Common myeloid progenitor, CD34-positive (primary cell): ENCODE data around the gene SEPTIN3.

Experiments
- CTCF ChIA-PET: fragments of 350-600 bp; sonication (Branson Sonifier 250); formaldehyde crosslinking; loops from one replicate; lab custom pipeline; 2021; ENCODE audit warnings: antibody characterized with exemption; lab: Charles Lee
- POLR2A ChIA-PET: fragments of 350-600 bp; sonication (Branson Sonifier 250); formaldehyde crosslinking; loops from one replicate; lab custom pipeline; 2021; ENCODE audit warnings: antibody characterized with exemption; lab: Charles Lee
- DNase-seq, 3 donors: peaks; one replicate each; pipeline versions ENCODE4 v3.0.0 to v3.0.0-alpha.2; 2013
- H3K27ac ChIP-seq, 2 experiments: 1 replicate in 1 of 2; 2 replicates in 1 of 2; pipeline ENCODE4 v1.7.0; 2013; ENCODE audit warnings: inconsistent platforms in 2 of 2, low read length in 2 of 2, mild to moderate bottlenecking in 2 of 2, low read depth in 1 of 2, moderate library complexity in 1 of 2; ENCODE audit not compliant: severe bottlenecking in 2 of 2, insufficient read depth in 1 of 2, poor library complexity in 1 of 2
- H3K27me3 ChIP-seq, 5 experiments: replicated peaks in 2 of 5; 1 replicate in 3 of 5; 2 replicates in 2 of 5; pipeline versions ENCODE4 v1.6.1 to v1.7.0; 2013; ENCODE audit warnings: low read length in 4 of 5, mild to moderate bottlenecking in 2 of 5, moderate library complexity in 2 of 5, inconsistent platforms in 1 of 5; ENCODE audit not compliant: insufficient read depth in 5 of 5, control insufficient read depth in 4 of 5
- H3K36me3 ChIP-seq, 4 experiments: 1 replicate in 2 of 4; 2 replicates in 2 of 4; pipeline versions ENCODE4 v1.6.1 to v1.7.0; 2013; ENCODE audit warnings: low read length in 3 of 4, control low read depth in 1 of 4, mild to moderate bottlenecking in 1 of 4; ENCODE audit not compliant: control insufficient read depth in 4 of 4, insufficient read depth in 4 of 4
- H3K4me1 ChIP-seq, 4 experiments: 1 replicate in 3 of 4; 2 replicates in 1 of 4; pipeline versions ENCODE4 v1.6.1 to v1.7.1; 2013; ENCODE audit warnings: low read length in 3 of 4, mild to moderate bottlenecking in 3 of 4, control low read depth in 1 of 4, inconsistent platforms in 1 of 4, moderate library complexity in 1 of 4; ENCODE audit not compliant: control insufficient read depth in 4 of 4, insufficient read depth in 4 of 4; ENCODE audit errors: control extremely low read depth in 1 of 4
- H3K4me3 ChIP-seq, 7 experiments: 1 replicate in 4 of 7; 2 replicates in 3 of 7; pipeline versions ENCODE4 v1.5.1 to v1.7.0; 2013; ENCODE audit warnings: mild to moderate bottlenecking in 7 of 7, low read length in 6 of 7, moderate library complexity in 6 of 7, inconsistent platforms in 2 of 7, low read depth in 2 of 7, control low read depth in 1 of 7; ENCODE audit not compliant: insufficient read depth in 4 of 7, control insufficient read depth in 1 of 7; ENCODE audit errors: extremely low read depth in 1 of 7
- H3K9me3 ChIP-seq, 5 experiments: 1 replicate in 4 of 5; 2 replicates in 1 of 5; pipeline versions ENCODE4 v1.6.1 to v1.7.1; 2013; ENCODE audit warnings: low read length in 4 of 5, mild to moderate bottlenecking in 2 of 5, inconsistent platforms in 1 of 5, low read depth in 1 of 5, moderate library complexity in 1 of 5; ENCODE audit not compliant: control insufficient read depth in 4 of 5, insufficient read depth in 2 of 5; ENCODE audit errors: control extremely low read depth in 1 of 5
- WGBS: methylation state at CpG from one replicate; pipeline ENCODE4 v1.1.5; 2013; ENCODE audit not compliant: insufficient coverage; 5-methylcytosine and 5-hydroxymethylcytosine counted together

SEPTIN3 gene

DNA sequence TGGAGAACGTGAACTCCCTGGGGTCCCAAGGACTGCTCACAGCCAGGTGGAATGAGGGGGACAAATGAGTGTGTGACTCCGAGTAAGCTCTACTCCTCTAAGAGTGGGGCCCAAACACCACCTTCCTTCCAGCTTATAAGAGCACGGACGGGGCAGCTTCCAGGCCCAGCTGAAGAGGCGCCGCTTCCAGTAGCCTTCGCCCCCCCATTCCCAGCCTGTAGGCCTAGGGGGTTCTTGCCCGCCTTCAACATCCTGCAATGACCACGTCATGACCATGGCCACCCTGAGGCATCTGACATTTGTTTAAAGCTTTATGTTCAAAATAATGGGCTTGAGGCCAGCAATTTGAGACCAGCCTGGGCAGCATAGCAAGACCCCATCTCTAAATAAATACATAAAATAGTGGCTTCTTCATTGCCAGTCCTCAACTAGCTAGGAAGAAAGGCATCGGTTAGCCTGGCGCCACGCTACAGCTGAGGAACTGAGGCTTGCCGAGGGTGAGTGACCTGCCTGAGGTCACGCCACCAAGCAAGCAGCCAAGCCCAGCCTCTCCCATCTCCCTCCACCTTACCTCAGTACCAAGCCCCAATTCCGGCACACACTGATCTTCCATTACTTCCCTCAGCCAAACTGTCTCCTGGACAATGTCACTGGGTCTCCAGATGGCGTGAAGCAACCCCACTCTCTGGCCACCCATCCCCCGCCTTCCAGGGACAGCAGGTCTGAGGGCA, 34.8 kb upstream of the SEPTIN3 start:
- DNase-seq: no peak
- CTCF ChIA-PET: interaction anchor here (1.1 to 7.2 kb wide), 2 partner anchors 9 to 10 kb away, joined by 3 to 48 read pairs; partner anchors contain the start of gene TNFRSF13C
- WGBS: 95% methylated on average over 11 of the region's 17 CpGs
- Histone ChIP-seq H3K9me3 (no peaks in the 10 kb centered on the region), H3K4me3 (no peak overlapping the region), H3K36me3 (peaks cover 0 to 43% (median 8%) of the 10 kb centered on the region in 4 experiments), H3K27ac (no peak overlapping the region), H3K27me3 (no peaks in the 10 kb centered on the region), H3K4me1 (peaks cover 0 to 10% (median 10%) of the 10 kb centered on the region in 4 experiments)
- POLR2A ChIA-PET: interaction anchor here (1.0 kb wide), 1 partner anchor 8 kb away, joined by 3 read pairs; no protein-coding TSS in a partner anchor

GRCh38 chr22:41935015-41935351, 34.3 kb upstream of the SEPTIN3 start:
- ChIA-PET CTCF (interaction anchor here (7.2 kb wide), 1 partner anchor 10 kb away, joined by 48 read pairs; the partner anchor contains the start of gene TNFRSF13C), POLR2A (interaction anchor here (1.0 kb wide), 1 partner anchor 9 kb away, joined by 3 read pairs; no protein-coding TSS in a partner anchor)
- Histone ChIP-seq H3K27me3 (no peaks in the 10 kb centered on the region), H3K36me3 (peaks cover 0 to 46% (median 9%) of the 10 kb centered on the region in 4 experiments), H3K27ac (no peak overlapping the region), H3K9me3 (no peaks in the 10 kb centered on the region), H3K4me3 (no peak overlapping the region), H3K4me1 (peaks cover 0 to 11% (median 10%) of the 10 kb centered on the region in 4 experiments)
- no peak for DNase-seq
- 100% methylated on average over 3 of the region's 4 CpGs for WGBS

- H3K27ac ChIP-seq: no peak overlapping the region
- H3K27me3 ChIP-seq: no peaks in the 10 kb centered on the region
- peaks cover 0 to 12% (median 11%) of the 10 kb centered on the region in 4 experiments for H3K4me1 ChIP-seq
- WGBS: 96% methylated on average over 6 of the region's 9 CpGs
- H3K9me3 ChIP-seq: no peaks in the 10 kb centered on the region
- H3K36me3 ChIP-seq: peaks cover 0 to 49% (median 10%) of the 10 kb centered on the region in 4 experiments
- POLR2A ChIA-PET: interaction anchor here (1.0 kb wide), 1 partner anchor 10 kb away, joined by 5 read pairs; no protein-coding TSS in a partner anchor
- CTCF ChIA-PET: interaction anchor here (7.2 kb wide), 1 partner anchor 11 kb away, joined by 48 read pairs; the partner anchor contains the start of gene TNFRSF13C
- no peak overlapping the region for H3K4me3 ChIP-seq
- no peak for DNase-seq
Observed at GRCh38 chr22:41935509-41935908, 33.7 kb upstream of the SEPTIN3 start.

GRCh38 chr22:41936894-41937169, 32.4 kb upstream of the SEPTIN3 start:
- no peak for DNase-seq
- H3K4me3 ChIP-seq: no peak overlapping the region
- ChIA-PET CTCF (interaction anchor here (0.8 to 7.2 kb wide), 3 partner anchors 10 to 16 kb away, joined by 4 to 48 read pairs (median 4); partner anchors contain the start of genes CENPM and TNFRSF13C), POLR2A (no interaction called here)
- no peak overlapping the region for H3K27ac ChIP-seq
- peaks cover 0 to 61% (median 11%) of the 10 kb centered on the region in 4 experiments for H3K36me3 ChIP-seq
- H3K27me3 ChIP-seq: no peaks in the 10 kb centered on the region
- WGBS: 92% methylated on average over 2 of the region's 2 CpGs
- peaks cover 0 to 23% (median 18%) of the 10 kb centered on the region in 4 experiments for H3K4me1 ChIP-seq
- H3K9me3 ChIP-seq: no peaks in the 10 kb centered on the region

- peaks cover 0 to 21% (median 8%) of the 10 kb centered on the region in 4 experiments for H3K4me1 ChIP-seq
- H3K27me3 ChIP-seq: no peaks in the 10 kb centered on the region
- WGBS: 76% methylated on average over 9 of the region's 13 CpGs
- POLR2A ChIA-PET: interaction anchor here (0.5 to 1.4 kb wide), 3 partner anchors 18 to 243 kb away, joined by 3 to 4 read pairs (median 3); no protein-coding TSS in a partner anchor
- CTCF ChIA-PET: interaction anchor here (0.9 to 7.2 kb wide), 27 partner anchors 9 to 398 kb away, joined by 3 to 48 read pairs (median 5); partner anchors contain the start of genes MEI1, SREBF2 and TNFRSF13C
- no peaks in the 10 kb centered on the region for H3K9me3 ChIP-seq
- peak; percentile 48 to 73 (median 60) for DNase-seq
- H3K4me3 ChIP-seq: no peak overlapping the region
- peaks cover 3 to 75% (median 14%) of the 10 kb centered on the region in 4 experiments for H3K36me3 ChIP-seq
- H3K27ac ChIP-seq: peak overlapping the region in 1 of 2 experiments; percentile 54
Observed at GRCh38 chr22:41939981-41940831, 29.0 kb upstream of the SEPTIN3 start.

GRCh38 chr22:41940832-41941765, 28.1 kb upstream of the SEPTIN3 start:
- peak overlapping the region in 1 of 7 experiments; percentile 30 for H3K4me3 ChIP-seq

More at GRCh38 chr22:41940832-41941765, 28.1 kb upstream of the SEPTIN3 start:
- POLR2A ChIA-PET: interaction anchor here (1.0 to 1.4 kb wide), 2 partner anchors 36 to 244 kb away, joined by 3 to 4 read pairs; no protein-coding TSS in a partner anchor
- WGBS: 49% methylated on average over 10 of the region's 13 CpGs
- Histone ChIP-seq H3K9me3 (no peaks in the 10 kb centered on the region), H3K4me1 (peaks cover 0 to 22% (median 14%) of the 10 kb centered on the region in 4 experiments), H3K27me3 (no peaks in the 10 kb centered on the region), H3K36me3 (peaks cover 3 to 73% (median 14%) of the 10 kb centered on the region in 4 experiments), H3K27ac (peak overlapping the region in 1 of 2 experiments; percentile 54)
- CTCF ChIA-PET: interaction anchor here (0.9 to 7.2 kb wide), 30 partner anchors 8 to 398 kb away, joined by 3 to 48 read pairs (median 4); partner anchors contain the start of genes MEI1, SREBF2 and TNFRSF13C
- DNase-seq: peak; percentile 79 to 89 (median 87)
